Spleen (tissue), 11 donors: ENCODE data around the gene DDX24. TPM values are rescaled to one million over a fixed set of nuclear protein-coding genes. Genes with fewer than 3 reads are reported as not detected.

Source experiments
- DNase-seq: peaks from one replicate; pipeline ENCODE4 v3.0.0-alpha.2; 2020
- H3K27ac ChIP-seq, 8 donors: fragments of 200-600 bp; sonication (generic) in 7 of 8; 1 replicate in 4 of 8; 2 replicates in 4 of 8; pipeline versions ENCODE4 v1.5.0 to v1.8.0; 2016 to 2021; ENCODE audit warnings: inconsistent platforms in 4 of 8, mild to moderate bottlenecking in 4 of 8, moderate library complexity in 1 of 8
- H3K27me3 ChIP-seq, 7 donors: fragments of 200-600 bp; sonication (generic) in 6 of 7; replicated peaks in 1 of 7; 1 replicate in 4 of 7; 2 replicates in 3 of 7; pipeline versions ENCODE4 v1.5.0 to v1.8.0; 2016 to 2021; ENCODE audit warnings: inconsistent platforms in 3 of 7, mild to moderate bottlenecking in 1 of 7
- H3K36me3 ChIP-seq, 6 donors: fragments of 200-600 bp; sonication (generic) in 5 of 6; 1 replicate in 4 of 6; 2 replicates in 2 of 6; pipeline versions ENCODE4 v1.5.0 to v1.8.0; 2016 to 2021; ENCODE audit warnings: inconsistent platforms in 2 of 6
- H3K4me1 ChIP-seq, 6 donors: fragments of 200-600 bp; sonication (generic) in 5 of 6; 1 replicate in 3 of 6; 2 replicates in 3 of 6; pipeline versions ENCODE4 v1.5.0 to v1.8.0; 2016 to 2021; ENCODE audit warnings: inconsistent platforms in 3 of 6
- H3K4me3 ChIP-seq, 8 donors: fragments of 200-600 bp; sonication (generic) in 7 of 8; 1 replicate in 4 of 8; 2 replicates in 4 of 8; pipeline versions ENCODE4 v1.5.0 to v1.8.0; 2016 to 2021; ENCODE audit warnings: inconsistent platforms in 4 of 8, mild to moderate bottlenecking in 4 of 8, moderate library complexity in 2 of 8
- H3K9me3 ChIP-seq, 8 donors: fragments of 200-600 bp; sonication (generic) in 7 of 8; 1 replicate in 4 of 8; 2 replicates in 4 of 8; pipeline versions ENCODE4 v1.5.0 to v1.8.0; 2016 to 2021; ENCODE audit warnings: inconsistent platforms in 4 of 8
- POLR2A ChIP-seq, 3 donors: fragments of 450-650 bp; IDR thresholded peaks; one replicate each; pipeline ENCODE4 v1.5.1; 2017; ENCODE audit warnings: antibody characterized with exemption in 3 of 3, mild to moderate bottlenecking in 1 of 3
- POLR2AphosphoS5 ChIP-seq, 3 donors: sonication (generic); formaldehyde crosslinking; IDR thresholded peaks; one replicate each; pipeline ENCODE4 v1.5.1; 2017; ENCODE audit warnings: antibody characterized with exemption in 3 of 3
- WGBS, 5 donors: extraction: QIAGEN DNeasy Blood & Tissue Kit in 3 of 5; methylation state at CpG; one replicate each; pipeline versions ENCODE4 v1.1.5 to v1.1.7; 2013 to 2018; 5-methylcytosine and 5-hydroxymethylcytosine counted together
- intact Hi-C: fragments of 100-400 bp; cut with DNase I; formaldehyde crosslinking; loops from one replicate; pipeline ENCODE4 v1.15.0; 2023; ENCODE audit warnings: low total_unique reads
- polyA plus RNA-seq, 3 donors: library from polyadenylated mRNA; stranded (reverse); fragments of 200-250 nt; gene quantifications; one replicate each; pipeline ENCODE4 v1.2.1, GENCODE V29; 2013
- total RNA-seq, 7 donors: library from RNA; depleted of rRNA in 3 of 7; stranded (reverse); fragments of >200 nt in 3 of 7; fragmentation: NEBNext Ultra II Directional in 4 of 7; extraction: Animal tissue kit (Norgen Biotek cat#: 25700) in 4 of 7; gene quantifications; one replicate each; pipeline versions ENCODE4 v1.1.0 to v1.2.1, GENCODE V29; 2016 to 2021
- TF ChIP-seq, protein P1 (sequence below), 11 experiments: fragments of 200-600 bp in 7 of 11; fragments of 450-650 bp in 4 of 11; sonication (generic) in 4 of 11; IDR thresholded peaks in 8 of 11; conservative IDR thresholded peaks in 3 of 11; 1 replicate in 7 of 11; 2 replicates in 4 of 11; pipeline versions ENCODE4 v1.4.0 to v1.8.0; 2016 to 2021; ENCODE audit warnings: antibody characterized with exemption in 11 of 11, inconsistent platforms in 4 of 11, mild to moderate bottlenecking in 1 of 11
- donor health status: healthy with polysubstance abuse.
- donor health status: DM: no; HTN: no; CAD: no; lungs with moderate emphysema.
- donor health status: DM: no; HTN: no; CAD: no.
- donor health status: Bipolar disorder and iron deficiency.
- donor health status: healthy.
- donor health status: DM: no; HTN: no; CAD: no.
- donor health status: DM: yes; HTN: yes; CAD: no.

DDX24 gene
- total and polyA plus RNA-seq, 10 donors = 70.8 to 251 (median 171) TPM

DNA sequence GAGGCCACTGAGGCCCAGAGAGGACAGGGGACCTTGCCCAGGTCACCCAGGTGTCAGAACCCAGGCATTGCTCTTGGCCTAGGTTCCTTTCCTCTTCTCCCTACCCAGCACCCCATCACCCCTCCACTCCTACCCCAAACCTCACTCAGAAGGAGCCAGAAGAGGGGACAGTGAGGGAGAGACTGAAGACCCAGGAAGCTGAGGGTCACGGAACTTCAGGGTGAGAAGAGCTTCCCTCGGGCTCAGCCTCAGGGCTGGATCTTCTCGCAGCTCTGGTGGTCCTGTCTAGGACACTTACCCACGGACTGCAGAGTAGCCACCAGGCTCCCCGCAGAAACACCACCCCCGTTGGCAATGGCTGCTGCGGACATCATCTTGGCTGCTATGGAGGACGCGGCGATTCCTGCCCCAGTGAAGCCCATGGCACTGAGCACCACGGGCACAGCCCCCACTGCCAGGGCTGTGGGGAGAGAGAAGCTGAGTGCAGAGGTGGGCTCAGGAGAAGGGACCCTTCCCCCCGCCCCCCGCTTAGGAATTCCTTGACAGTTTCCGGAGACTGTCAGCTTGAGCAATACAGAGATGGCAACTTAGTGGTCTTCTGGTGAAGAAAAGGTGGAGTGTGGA is 47.3 kb upstream of the DDX24 start:
- Histone ChIP-seq H3K27me3 (peaks cover 0 to 7% (median 0%) of the 10 kb centered on the region in 7 donors), H3K4me3 (peak overlapping the region in 2 of 8 donors; percentile 57 to 74), H3K36me3 (peaks cover 0 to 16% (median 0%) of the 10 kb centered on the region in 6 donors), H3K27ac (peak overlapping the region in 4 of 8 donors; percentile 82 to 87 (median 85)), H3K4me1 (peaks cover 3 to 31% (median 14%) of the 10 kb centered on the region in 6 donors), H3K9me3 (no peaks in the 10 kb centered on the region)
- TF ChIP-seq POLR2AphosphoS5 (IDR thresholded peaks at IDR 0.05) (no peak), POLR2A (IDR thresholded peaks at IDR 0.05) (no peak)
- TF ChIP-seq, protein P1, sequence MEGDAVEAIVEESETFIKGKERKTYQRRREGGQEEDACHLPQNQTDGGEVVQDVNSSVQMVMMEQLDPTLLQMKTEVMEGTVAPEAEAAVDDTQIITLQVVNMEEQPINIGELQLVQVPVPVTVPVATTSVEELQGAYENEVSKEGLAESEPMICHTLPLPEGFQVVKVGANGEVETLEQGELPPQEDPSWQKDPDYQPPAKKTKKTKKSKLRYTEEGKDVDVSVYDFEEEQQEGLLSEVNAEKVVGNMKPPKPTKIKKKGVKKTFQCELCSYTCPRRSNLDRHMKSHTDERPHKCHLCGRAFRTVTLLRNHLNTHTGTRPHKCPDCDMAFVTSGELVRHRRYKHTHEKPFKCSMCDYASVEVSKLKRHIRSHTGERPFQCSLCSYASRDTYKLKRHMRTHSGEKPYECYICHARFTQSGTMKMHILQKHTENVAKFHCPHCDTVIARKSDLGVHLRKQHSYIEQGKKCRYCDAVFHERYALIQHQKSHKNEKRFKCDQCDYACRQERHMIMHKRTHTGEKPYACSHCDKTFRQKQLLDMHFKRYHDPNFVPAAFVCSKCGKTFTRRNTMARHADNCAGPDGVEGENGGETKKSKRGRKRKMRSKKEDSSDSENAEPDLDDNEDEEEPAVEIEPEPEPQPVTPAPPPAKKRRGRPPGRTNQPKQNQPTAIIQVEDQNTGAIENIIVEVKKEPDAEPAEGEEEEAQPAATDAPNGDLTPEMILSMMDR (IDR thresholded peaks at IDR 0.05 in 8 of 11, conservative IDR thresholded peaks at IDR 0.05 in 3 of 11) = no peak
- intact Hi-C loops = no loop called here
- 89 to 95% (median 92%) methylated on average over 11 to 14 of the region's 14 CpGs for WGBS, 5 donors
- no peak for DNase-seq

DNA sequence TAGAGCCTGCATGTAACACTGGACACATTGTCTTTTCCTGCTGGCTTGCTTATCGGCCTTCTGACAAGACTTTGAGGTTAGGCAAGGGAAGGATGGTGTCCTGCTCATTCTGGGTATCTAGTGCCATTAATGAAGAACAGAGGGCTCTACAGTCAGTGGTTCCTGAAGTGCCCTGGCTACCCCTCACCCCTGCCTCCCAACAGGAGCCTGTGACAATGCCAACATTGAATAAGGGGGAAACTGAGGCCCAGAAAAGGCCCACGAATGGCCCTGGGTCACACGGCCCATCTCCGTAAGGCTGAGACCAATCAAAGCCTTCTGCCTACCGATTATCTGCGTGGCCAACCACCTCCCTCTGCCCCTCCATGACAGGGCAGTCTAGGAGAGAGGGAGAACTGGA is 46.3 kb upstream of the DDX24 start:
- H3K27ac ChIP-seq = no peak overlapping the region
- 94 to 97% (median 97%) methylated on average over 6 of the region's 6 CpGs for WGBS, 5 donors
- no peak for DNase-seq
- H3K4me3 ChIP-seq = no peak overlapping the region
- intact Hi-C loops = no loop called here
- H3K36me3 ChIP-seq = peaks cover 0 to 16% (median 0%) of the 10 kb centered on the region in 6 donors
- H3K27me3 ChIP-seq = peaks cover 0 to 4% (median 0%) of the 10 kb centered on the region in 7 donors
- peaks cover 3 to 30% (median 14%) of the 10 kb centered on the region in 6 donors for H3K4me1 ChIP-seq
- no peak for TF ChIP-seq POLR2A (IDR thresholded peaks at IDR 0.05)
- no peak for TF ChIP-seq POLR2AphosphoS5 (IDR thresholded peaks at IDR 0.05)
- TF ChIP-seq, protein P1 (IDR thresholded peaks at IDR 0.05 in 8 of 11, conservative IDR thresholded peaks at IDR 0.05 in 3 of 11) = no peak
- H3K9me3 ChIP-seq = peaks cover 0 to 4% (median 0%) of the 10 kb centered on the region in 8 donors

DNA sequence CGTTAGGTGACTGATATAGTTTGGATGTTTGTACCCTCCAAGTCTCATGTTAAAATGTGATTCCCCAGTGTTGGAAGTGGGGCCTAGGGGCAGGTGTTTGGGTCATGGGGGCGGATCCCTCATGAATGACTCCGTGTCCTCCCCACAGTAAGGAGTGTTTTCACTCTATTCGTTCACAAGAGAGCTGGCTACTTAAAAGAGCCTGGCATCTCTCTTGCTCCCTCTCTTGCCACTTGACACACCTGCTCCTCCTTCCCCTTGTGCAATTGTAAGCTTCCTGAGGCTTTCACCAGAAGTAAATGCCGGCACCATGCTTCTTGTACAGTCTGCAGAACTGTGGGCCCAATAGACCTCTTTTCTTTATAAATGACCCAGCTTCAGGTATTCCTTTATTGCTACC is 45.8 kb upstream of the DDX24 start:
- DNase-seq = no peak
- Histone ChIP-seq H3K4me3 (no peak overlapping the region), H3K27ac (no peak overlapping the region), H3K9me3 (peaks cover 0 to 8% (median 0%) of the 10 kb centered on the region in 8 donors), H3K4me1 (peaks cover 3 to 25% (median 14%) of the 10 kb centered on the region in 6 donors), H3K36me3 (peaks cover 0 to 16% (median 0%) of the 10 kb centered on the region in 6 donors), H3K27me3 (peaks cover 0 to 3% (median 0%) of the 10 kb centered on the region in 7 donors)
- intact Hi-C loops = no loop called here
- TF ChIP-seq, protein P1 (IDR thresholded peaks at IDR 0.05 in 8 of 11, conservative IDR thresholded peaks at IDR 0.05 in 3 of 11) = no peak
- TF ChIP-seq POLR2A (IDR thresholded peaks at IDR 0.05) (no peak), POLR2AphosphoS5 (IDR thresholded peaks at IDR 0.05) (no peak)
- WGBS, 5 donors = 79 to 92% (median 86%) methylated on average over 5 of the region's 5 CpGs

DNA sequence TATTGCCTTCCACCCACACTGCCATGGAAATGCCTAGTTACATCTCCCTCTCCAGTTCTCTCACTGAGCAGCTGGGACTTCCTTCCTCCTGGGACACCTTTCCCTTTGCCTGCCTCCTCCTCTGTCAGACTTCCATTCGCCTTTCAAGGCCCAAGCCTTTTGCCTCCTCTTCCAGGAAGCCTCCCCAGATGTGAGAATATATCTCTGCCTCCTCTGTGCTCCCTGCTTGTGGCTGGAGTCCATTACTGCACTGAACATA is 45.3 kb upstream of the DDX24 start:
- no peak overlapping the region for H3K27ac ChIP-seq
- H3K27me3 ChIP-seq = no peaks in the 10 kb centered on the region
- no peak for DNase-seq
- H3K36me3 ChIP-seq = peaks cover 0 to 16% (median 0%) of the 10 kb centered on the region in 6 donors
- intact Hi-C loops = no loop called here
- H3K4me1 ChIP-seq = peaks cover 3 to 25% (median 14%) of the 10 kb centered on the region in 6 donors
- WGBS, 5 donors = 72 to 89% (median 74%) methylated on average over 1 of the region's 1 CpG
- peaks cover 0 to 12% (median 0%) of the 10 kb centered on the region in 8 donors for H3K9me3 ChIP-seq
- TF ChIP-seq, protein P1 (IDR thresholded peaks at IDR 0.05 in 8 of 11, conservative IDR thresholded peaks at IDR 0.05 in 3 of 11) = no peak
- no peak for TF ChIP-seq POLR2AphosphoS5 (IDR thresholded peaks at IDR 0.05)
- no peak for TF ChIP-seq POLR2A (IDR thresholded peaks at IDR 0.05)
- H3K4me3 ChIP-seq = no peak overlapping the region
